Activated naive CD8-positive, alpha-beta T cell treated with anti-CD3 and anti-CD28 coated beads for 36 hours (primary cell): ENCODE results near the gene SLC7A10. TPM values are rescaled to one million over a fixed set of nuclear protein-coding genes. Genes with fewer than 3 reads are reported as not detected.
"Not testable (repeated sequence)": the region's sequence is repeated elsewhere in the genome, so short reads cannot be mapped to it uniquely, and the experiment has no call there.

ENCODE experiments used
- DNase-seq: peaks from one replicate; pipeline ENCODE4 v3.0.0; 2021
- H3K27ac Mint-ChIP-seq: one replicate; pipeline ENCODE4 v1.8.0; 2022; ENCODE audit warnings: mild to moderate bottlenecking, moderate library complexity, mixed read lengths
- H3K27me3 Mint-ChIP-seq: one replicate; pipeline ENCODE4 v1.8.0; 2022; ENCODE audit warnings: mild to moderate bottlenecking, mixed read lengths
- H3K36me3 Mint-ChIP-seq: one replicate; pipeline ENCODE4 v1.8.0; 2021; ENCODE audit warnings: mild to moderate bottlenecking, mixed read lengths
- H3K4me1 Mint-ChIP-seq: one replicate; pipeline ENCODE4 v1.8.0; 2021; ENCODE audit warnings: mixed read lengths
- H3K4me3 Mint-ChIP-seq: one replicate; pipeline ENCODE4 v1.8.0; 2022; ENCODE audit warnings: mild to moderate bottlenecking, moderate library complexity, mixed read lengths
- H3K9me3 Mint-ChIP-seq: one replicate; pipeline ENCODE4 v1.8.0; 2022; ENCODE audit warnings: mixed read lengths
- total RNA-seq, 2 experiments: library from RNA; stranded (reverse); gene quantifications; one replicate each; pipeline ENCODE4 v1.2.3, GENCODE V29; 2021

SLC7A10 gene
- total RNA-seq, 2 experiments from 2014 or later = not detected

GRCh38 chr19:33235269-33235995 lies 9.8 kb upstream of the SLC7A10 start:
- H3K9me3 Mint-ChIP-seq = no peaks in the 10 kb centered on the region
- peaks cover 6% of the 10 kb centered on the region for H3K27me3 Mint-ChIP-seq
- H3K4me1 Mint-ChIP-seq = peaks cover 4% of the 10 kb centered on the region
- peak; percentile 63 for DNase-seq
- no peak overlapping the region for H3K27ac Mint-ChIP-seq
- peaks cover 2% of the 10 kb centered on the region for H3K36me3 Mint-ChIP-seq
- no peak overlapping the region for H3K4me3 Mint-ChIP-seq

GRCh38 chr19:33234736-33235135 lies 9.1 kb upstream of the SLC7A10 start:
- no peak overlapping the region for H3K27ac Mint-ChIP-seq
- H3K4me1 Mint-ChIP-seq = peaks cover 4% of the 10 kb centered on the region
- H3K4me3 Mint-ChIP-seq = no peak overlapping the region
- peaks cover 11% of the 10 kb centered on the region for H3K27me3 Mint-ChIP-seq
- DNase-seq = no peak
- no peaks in the 10 kb centered on the region for H3K9me3 Mint-ChIP-seq
- H3K36me3 Mint-ChIP-seq = peaks cover 2% of the 10 kb centered on the region

GRCh38 chr19:33234092-33234491 lies 8.4 kb upstream of the SLC7A10 start:
- peaks cover 12% of the 10 kb centered on the region for H3K27me3 Mint-ChIP-seq
- H3K9me3 Mint-ChIP-seq = no peaks in the 10 kb centered on the region
- H3K4me1 Mint-ChIP-seq = peaks cover 4% of the 10 kb centered on the region
- H3K4me3 Mint-ChIP-seq = no peak overlapping the region
- DNase-seq = no peak
- peaks cover 2% of the 10 kb centered on the region for H3K36me3 Mint-ChIP-seq
- no peak overlapping the region for H3K27ac Mint-ChIP-seq

DNA sequence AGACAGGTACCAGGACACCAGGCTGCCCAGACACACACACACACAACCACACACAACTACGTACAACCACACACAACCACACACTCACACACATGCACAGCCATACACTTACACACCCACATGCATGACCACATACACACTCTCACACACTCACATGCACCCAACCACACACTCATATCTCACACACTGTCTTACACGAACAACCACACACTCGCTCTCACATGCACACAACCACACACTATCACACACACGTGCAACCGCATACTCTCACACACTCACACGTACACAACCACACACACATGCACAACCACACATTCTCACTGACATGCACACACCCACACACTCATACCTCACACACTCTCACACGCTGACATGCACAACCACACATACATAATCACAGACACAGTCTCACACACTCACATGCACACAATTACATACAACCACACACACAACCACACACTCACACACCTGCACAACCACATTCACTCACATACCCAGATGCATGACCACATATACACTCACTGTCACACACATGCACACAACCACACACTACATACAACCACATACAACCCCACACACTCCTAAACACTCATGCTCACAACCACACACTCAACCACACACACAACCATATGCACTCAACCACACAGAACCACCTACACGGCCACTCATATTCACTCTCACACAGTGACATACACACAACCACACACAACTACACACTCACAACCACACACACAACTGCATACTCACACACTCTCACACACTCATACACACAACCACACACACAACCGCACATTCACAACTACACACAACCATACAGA lies 7.6 kb upstream of the SLC7A10 start:
- Mint-ChIP-seq H3K9me3 (peaks cover 5% of the 10 kb centered on the region), H3K27ac (no peak overlapping the region), H3K4me1 (peaks cover 4% of the 10 kb centered on the region), H3K27me3 (peaks cover 21% of the 10 kb centered on the region), H3K4me3 (no peak overlapping the region), H3K36me3 (peaks cover 3% of the 10 kb centered on the region)
- DNase-seq = no peak

- H3K27ac Mint-ChIP-seq = no peak overlapping the region
- peaks cover 26% of the 10 kb centered on the region for H3K27me3 Mint-ChIP-seq
- H3K4me1 Mint-ChIP-seq = peaks cover 4% of the 10 kb centered on the region
- DNase-seq = no peak
- peaks cover 10% of the 10 kb centered on the region for H3K9me3 Mint-ChIP-seq
- peaks cover 6% of the 10 kb centered on the region for H3K36me3 Mint-ChIP-seq
- no peak overlapping the region for H3K4me3 Mint-ChIP-seq
These were observed 7.0 kb upstream of the SLC7A10 start for GRCh38 chr19:33232656-33233055.

GRCh38 chr19:33231511-33231910 lies 5.9 kb upstream of the SLC7A10 start:
- Mint-ChIP-seq H3K27me3 (peaks cover 35% of the 10 kb centered on the region), H3K9me3 (peaks cover 15% of the 10 kb centered on the region), H3K36me3 (peaks cover 10% of the 10 kb centered on the region), H3K27ac (no peak overlapping the region), H3K4me3 (no peak overlapping the region), H3K4me1 (peaks cover 4% of the 10 kb centered on the region)
- no peak for DNase-seq

DNA sequence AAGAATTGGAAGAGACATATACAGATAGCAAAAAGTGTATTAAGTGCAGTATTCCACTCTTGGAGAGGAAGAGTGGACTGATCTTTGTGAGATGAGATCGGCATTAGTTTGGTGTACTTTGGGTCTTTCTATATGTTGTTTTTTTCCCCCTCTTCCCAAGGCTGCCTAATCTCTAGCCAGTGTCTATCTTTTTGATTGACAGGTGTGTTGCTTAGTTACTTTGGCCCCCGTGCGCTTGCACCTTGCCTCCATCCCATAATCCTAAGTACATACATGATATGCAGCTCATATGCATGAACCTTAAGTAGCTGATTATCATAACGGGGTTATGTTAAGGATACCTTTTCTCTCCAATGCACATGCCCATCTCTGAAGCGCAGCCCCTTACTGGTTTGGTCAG lies 4.3 kb upstream of the SLC7A10 start:
- DNase-seq = no peak
- H3K9me3 Mint-ChIP-seq = peaks cover 15% of the 10 kb centered on the region
- peaks cover 10% of the 10 kb centered on the region for H3K36me3 Mint-ChIP-seq
- H3K27ac Mint-ChIP-seq = no peak overlapping the region
- peaks cover 46% of the 10 kb centered on the region for H3K27me3 Mint-ChIP-seq
- no peak overlapping the region for H3K4me3 Mint-ChIP-seq
- H3K4me1 Mint-ChIP-seq = peaks cover 5% of the 10 kb centered on the region

DNA sequence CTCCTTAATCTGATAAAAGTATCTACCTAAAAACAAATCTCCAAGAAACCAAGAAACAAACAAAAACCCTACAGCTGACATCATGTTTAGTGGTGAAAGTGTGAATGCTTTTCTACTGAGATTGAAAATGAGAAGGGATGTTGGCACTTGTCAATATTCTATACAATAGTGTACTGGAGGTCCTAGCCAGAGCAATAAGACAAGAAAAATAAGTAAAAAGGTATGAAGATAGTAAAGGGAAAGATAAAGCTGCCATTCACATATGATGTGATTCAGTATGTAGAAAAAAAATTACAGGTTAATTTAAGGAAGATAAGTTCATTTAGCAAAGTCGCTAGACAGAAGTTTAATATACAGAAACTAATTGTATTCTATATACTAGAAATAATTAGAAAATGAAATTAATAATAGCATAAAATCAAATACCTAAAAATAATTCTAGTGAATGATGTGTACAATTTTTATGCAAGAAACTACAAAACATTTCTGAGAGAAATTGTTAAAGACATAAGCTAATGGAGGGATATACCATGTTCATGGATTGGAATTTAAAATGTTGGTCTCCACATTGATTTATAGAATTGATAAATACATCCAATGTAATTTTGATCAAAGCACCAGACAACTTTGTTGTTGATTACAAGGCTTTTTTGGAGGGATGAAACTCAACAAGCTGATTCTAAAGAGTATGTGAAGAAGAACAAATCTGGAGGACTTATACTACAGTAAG lies 2.4 kb upstream of the SLC7A10 start:
- Mint-ChIP-seq H3K36me3 (peaks cover 10% of the 10 kb centered on the region), H3K27ac (no peak overlapping the region), H3K9me3 (peaks cover 15% of the 10 kb centered on the region), H3K27me3 (peaks cover 64% of the 10 kb centered on the region), H3K4me3 (no peak overlapping the region), H3K4me1 (peaks cover 6% of the 10 kb centered on the region)
- no peak for DNase-seq

DNA sequence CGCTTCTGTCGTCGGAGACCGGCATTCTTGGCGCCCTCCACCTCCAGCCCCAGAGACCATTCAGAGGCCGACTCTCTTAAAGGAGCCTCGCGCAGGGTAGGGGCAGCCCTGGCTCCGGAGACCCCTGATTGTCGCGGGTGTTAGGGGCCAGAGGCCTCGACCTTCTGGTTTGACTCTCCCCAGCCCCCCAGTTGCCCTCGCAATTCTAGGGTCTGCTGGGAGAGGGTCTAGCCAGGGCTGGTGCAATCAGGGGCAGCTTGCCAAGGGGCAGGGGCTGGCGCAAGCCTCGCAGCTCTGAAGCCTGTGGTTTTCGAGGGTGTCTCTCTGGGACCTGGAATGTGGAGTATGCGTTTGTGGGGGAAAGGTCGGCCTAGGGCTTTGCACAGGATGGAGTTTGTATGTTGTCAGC lies 1.6 kb upstream of the SLC7A10 start:
- no peak overlapping the region for H3K27ac Mint-ChIP-seq
- no peak overlapping the region for H3K4me3 Mint-ChIP-seq
- H3K9me3 Mint-ChIP-seq = peaks cover 15% of the 10 kb centered on the region
- no peak for DNase-seq
- peaks cover 71% of the 10 kb centered on the region for H3K27me3 Mint-ChIP-seq
- peaks cover 6% of the 10 kb centered on the region for H3K4me1 Mint-ChIP-seq
- H3K36me3 Mint-ChIP-seq = peaks cover 10% of the 10 kb centered on the region

DNA sequence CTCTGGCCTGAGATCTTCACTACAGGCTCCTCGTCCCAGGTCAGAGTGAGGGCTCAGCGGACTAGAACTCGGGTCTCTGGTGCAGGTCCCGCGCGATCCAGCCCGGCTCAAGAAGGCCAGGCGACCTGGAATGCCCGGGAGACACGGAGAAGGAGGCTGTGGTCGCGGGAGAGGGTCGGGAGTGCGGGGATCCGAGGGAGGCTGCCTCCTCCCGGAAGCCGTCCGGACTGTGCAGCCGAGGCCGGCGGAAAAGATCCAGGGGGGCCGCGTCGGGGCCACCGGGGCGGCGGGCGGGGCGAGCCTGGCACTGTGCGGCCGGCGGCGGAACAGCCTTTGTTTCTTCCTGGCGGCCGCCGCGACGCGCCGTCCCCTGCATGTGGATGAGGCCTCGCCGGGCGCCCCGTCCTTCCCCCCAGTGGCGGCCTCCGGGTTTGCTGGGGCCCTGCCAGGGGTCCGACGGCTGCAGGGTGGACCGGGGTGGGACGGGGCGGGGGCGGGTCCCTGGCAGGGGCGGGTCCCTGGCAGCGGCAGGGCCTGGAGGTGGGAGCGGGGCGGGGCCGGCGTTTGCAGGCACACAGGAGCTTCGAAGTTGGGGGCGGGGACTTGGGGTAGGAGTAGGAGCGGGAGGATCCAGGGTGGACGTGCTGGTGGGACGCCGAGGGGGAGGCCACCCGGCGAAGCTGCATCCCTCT lies 1.0 kb upstream of the SLC7A10 start:
- Mint-ChIP-seq H3K36me3 (peaks cover 10% of the 10 kb centered on the region), H3K27ac (no peak overlapping the region), H3K9me3 (peaks cover 15% of the 10 kb centered on the region), H3K4me1 (peaks cover 6% of the 10 kb centered on the region), H3K4me3 (peak overlapping the region; percentile 51), H3K27me3 (peaks cover 71% of the 10 kb centered on the region)
- DNase-seq = no peak

DNA sequence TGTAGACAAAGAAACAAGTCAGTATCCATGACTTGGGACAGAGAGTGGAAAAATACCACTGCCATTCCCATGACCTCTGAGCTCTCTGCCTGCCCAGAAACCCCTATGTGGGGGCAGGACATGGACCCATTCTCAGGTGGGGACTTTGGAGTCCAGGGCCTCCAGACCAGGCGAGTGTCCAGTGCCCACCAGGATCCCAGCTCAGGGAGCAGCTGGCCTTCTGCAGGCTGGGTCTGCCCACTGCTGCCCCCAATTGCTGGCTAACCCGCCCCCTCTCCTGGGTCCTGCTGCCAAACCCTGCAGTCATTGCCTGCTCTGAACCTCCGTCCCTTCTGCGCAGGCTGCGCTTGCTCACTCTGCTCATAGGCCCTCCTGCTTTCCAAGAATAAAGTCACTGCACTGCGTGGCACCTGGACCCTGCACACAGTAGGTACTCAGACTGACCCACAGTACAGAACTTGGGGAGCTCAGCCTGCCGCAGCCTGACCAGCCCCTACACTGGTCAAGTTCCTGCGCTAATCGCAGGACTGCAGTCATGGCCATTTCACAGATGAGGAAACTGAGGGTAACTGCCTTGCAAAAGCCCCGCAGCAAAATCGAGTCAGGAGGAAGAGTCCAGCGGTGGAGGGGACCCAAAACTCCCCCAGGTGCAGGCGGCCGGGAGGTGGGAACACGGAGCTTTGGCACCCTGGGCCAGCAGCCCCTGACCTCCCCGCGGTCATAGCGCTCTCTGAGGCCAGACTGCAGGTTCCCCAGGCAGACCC lies 774 bp downstream of the SLC7A10 start:
- H3K9me3 Mint-ChIP-seq = peaks cover 15% of the 10 kb centered on the region
- H3K4me1 Mint-ChIP-seq = peaks cover 6% of the 10 kb centered on the region
- peak overlapping the region; percentile 9 for H3K4me3 Mint-ChIP-seq
- no peak for DNase-seq
- no peak overlapping the region for H3K27ac Mint-ChIP-seq
- peaks cover 66% of the 10 kb centered on the region for H3K27me3 Mint-ChIP-seq
- peaks cover 8% of the 10 kb centered on the region for H3K36me3 Mint-ChIP-seq

DNA sequence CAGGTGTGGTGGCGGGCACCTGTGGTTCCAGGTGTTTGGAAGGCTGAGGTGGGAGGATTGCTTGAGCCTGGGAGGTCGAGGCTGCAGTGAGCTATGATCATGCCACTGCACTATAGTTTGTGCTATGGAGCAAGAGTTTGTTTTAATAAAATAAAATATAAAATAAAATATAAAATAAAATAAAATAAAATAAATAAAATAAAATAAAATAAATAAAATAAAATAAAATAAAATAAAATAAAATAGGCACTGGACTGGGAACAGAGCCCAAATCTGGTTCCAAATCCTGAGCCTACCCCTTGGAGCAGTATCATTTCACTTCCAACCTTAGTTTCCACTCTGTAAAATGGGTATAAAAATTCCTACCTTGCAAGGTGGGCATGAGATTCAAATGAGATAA lies 3.4 kb downstream of the SLC7A10 start:
- not testable (repeated sequence) for H3K9me3 Mint-ChIP-seq, H3K4me1 Mint-ChIP-seq, H3K4me3 Mint-ChIP-seq, H3K36me3 Mint-ChIP-seq, DNase-seq, H3K27ac Mint-ChIP-seq
- H3K27me3 Mint-ChIP-seq = peaks cover 46% of the 10 kb centered on the region

GRCh38 chr19:33221638-33222037 lies 4.0 kb downstream of the SLC7A10 start:
- DNase-seq = no peak
- Mint-ChIP-seq H3K4me3 (no peak overlapping the region), H3K4me1 (peaks cover 6% of the 10 kb centered on the region), H3K27me3 (peaks cover 42% of the 10 kb centered on the region), H3K9me3 (no peaks in the 10 kb centered on the region), H3K27ac (no peak overlapping the region), H3K36me3 (no peaks in the 10 kb centered on the region)

DNA sequence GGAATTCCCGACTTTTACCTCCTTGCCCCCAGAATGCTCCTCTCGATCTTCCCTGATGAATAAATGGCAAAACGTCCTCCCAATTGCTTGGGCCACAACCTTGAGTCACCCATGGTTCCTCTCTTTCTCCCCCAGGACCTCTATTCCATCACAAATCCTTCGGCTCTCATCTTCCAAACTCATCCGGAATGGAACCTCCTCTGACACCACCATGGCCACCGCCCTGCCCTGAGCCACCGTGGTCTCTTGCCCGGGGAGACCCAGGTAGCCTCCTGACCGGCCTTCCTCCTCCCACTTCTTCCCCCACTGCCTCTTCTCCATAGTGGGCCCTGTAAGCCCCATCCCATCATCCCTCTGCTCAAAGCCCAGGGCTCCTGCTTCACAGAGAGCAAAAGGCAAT lies 4.9 kb downstream of the SLC7A10 start:
- no peak overlapping the region for H3K4me3 Mint-ChIP-seq
- peaks cover 32% of the 10 kb centered on the region for H3K27me3 Mint-ChIP-seq
- H3K36me3 Mint-ChIP-seq = no peaks in the 10 kb centered on the region

More for the DNA sequence above, 4.9 kb downstream of the SLC7A10 start:
- Mint-ChIP-seq H3K9me3 (no peaks in the 10 kb centered on the region), H3K4me1 (peaks cover 3% of the 10 kb centered on the region), H3K27ac (no peak overlapping the region)
- no peak for DNase-seq
